NCI-H446 treated with DMSO at 0.1 percent for 48 hours (cell line): ENCODE measurements around the gene DUS1L.

ENCODE experiments used
- DNase-seq: peaks from one replicate; lab custom pipeline; 2025; lab: John Stamatoyannopoulos, UW

The DUS1L gene

DNA sequence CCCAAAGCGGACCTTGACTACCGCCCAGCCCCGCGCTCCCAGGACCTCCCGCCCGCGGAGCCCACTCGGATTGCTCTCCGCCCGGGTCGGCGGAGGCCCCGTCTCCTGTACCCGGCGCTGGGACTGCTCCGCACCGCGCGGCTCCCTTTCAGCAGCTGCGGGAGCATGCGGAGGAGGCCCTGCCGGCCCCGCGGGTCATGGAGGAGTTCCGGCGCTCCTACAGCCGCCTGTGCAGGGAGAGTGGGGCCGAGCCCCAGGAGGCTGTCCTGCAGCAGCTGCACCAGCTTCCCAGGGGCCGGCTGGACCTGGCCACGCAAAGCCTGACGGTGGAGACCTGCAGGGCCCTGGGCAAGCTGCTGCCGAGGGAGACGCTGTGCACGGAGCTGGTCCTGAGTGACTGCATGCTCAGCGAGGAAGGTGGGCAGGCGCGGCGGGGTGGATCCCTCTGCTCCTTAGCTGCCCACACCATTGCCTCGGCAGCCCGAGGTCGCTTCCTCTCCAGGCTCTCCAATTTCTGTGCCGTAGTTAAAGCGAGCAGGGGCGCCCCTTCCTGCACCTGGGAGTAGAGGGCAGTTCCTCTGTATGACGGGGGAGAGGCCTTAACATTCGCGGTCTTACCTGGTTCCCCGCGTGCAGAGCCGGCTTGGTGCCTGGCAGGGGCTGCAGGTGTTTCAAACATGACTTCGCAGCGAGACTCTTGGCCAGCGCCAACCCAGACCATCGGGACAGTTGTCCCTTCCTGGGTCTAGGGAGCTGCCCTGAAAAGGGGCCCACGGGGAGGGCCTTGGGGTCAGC is 42.0 kb downstream of the DUS1L start:
- DNase-seq: no peak

DNA sequence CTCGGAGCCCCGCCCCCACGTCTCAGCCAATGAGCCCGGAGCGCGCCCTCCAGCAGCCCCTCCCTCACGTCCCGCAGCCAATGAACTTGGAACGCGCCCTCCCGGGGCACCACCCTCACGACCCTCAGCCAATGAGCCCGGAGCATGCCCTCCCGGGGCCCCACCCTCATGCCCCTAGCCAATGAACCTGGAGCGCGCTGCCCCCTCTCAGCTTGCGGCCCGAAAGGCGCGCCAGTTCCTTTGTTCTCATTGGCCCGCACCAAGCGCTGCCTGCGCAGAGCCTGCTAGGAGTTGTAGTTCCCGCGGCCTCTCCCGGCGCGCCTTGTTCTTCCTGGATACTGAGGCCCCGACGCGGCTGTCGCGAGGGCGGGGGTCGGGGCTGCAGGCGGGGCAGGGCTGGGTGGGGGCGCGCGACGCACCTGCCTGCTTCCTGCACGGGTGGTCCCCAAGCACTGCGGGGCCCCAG is 42.6 kb downstream of the DUS1L start, which contains the start of gene LRRC45:
TSS of gene LRRC45 (plus strand) at position 325 of the 466 bp plus-strand sequence. CDS start 339 bp downstream, outside the sequence.
- peak; percentile 99 for DNase-seq

DNA sequence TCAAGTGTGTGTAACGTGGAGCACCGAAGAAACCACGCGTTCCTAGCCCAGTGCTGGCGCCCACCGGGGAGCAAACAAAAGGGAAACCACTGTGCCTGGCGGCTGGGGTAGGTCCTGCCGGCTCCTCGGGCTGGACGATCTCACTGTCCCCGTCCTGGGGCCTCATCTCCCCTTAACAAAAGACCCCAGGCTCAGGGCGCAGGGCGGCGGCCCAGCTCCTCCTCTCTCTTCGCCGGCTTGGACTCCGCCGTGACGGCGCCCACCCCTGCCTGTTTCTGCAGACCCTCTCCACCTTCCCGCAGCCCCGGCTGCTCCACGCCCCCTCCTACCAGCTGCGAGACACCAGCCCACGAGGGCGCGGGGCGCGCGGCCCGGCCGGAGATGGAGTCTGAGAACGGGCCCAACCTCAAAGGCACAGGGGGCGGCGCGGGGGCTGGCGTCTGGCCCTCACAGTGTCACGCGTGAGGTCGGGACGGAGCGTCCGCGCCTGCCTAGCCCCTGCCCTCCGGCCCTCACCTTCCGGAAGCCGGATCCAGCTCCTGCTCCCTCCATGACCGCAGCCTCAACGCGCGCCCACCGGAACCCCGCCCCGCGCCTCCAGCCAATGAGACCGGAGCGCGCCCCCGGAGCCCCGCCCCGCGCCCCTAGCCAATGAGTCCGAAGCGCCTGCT is 43.2 kb downstream of the DUS1L start, which contains the start of gene CENPX:
TSS of gene CENPX (minus strand) at position 569 of the 671 bp plus-strand sequence. CDS start at position 552, 17 bp downstream.
- DNase-seq: no peak

DNA sequence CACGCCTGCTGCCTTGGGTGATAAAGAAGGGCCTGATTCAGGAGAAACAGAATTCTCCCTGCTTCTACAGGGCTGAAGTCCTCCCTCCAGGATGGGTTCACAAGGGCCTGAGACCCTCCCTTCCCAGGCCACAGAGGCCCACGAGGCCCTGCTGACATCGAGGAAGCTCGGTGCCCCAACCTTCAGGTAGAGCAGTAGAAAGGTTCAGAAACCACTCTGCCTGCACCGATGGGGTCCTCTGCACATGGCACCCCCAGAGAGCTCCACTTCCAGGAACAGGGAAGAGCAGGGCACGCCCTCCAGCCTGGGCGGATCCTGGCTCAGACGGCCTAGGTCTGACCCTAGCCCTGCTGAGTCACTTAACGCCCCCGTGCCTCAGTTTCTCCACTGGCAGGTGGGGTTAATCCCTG is 43.7 kb downstream of the DUS1L start:
- no peak for DNase-seq

DNA sequence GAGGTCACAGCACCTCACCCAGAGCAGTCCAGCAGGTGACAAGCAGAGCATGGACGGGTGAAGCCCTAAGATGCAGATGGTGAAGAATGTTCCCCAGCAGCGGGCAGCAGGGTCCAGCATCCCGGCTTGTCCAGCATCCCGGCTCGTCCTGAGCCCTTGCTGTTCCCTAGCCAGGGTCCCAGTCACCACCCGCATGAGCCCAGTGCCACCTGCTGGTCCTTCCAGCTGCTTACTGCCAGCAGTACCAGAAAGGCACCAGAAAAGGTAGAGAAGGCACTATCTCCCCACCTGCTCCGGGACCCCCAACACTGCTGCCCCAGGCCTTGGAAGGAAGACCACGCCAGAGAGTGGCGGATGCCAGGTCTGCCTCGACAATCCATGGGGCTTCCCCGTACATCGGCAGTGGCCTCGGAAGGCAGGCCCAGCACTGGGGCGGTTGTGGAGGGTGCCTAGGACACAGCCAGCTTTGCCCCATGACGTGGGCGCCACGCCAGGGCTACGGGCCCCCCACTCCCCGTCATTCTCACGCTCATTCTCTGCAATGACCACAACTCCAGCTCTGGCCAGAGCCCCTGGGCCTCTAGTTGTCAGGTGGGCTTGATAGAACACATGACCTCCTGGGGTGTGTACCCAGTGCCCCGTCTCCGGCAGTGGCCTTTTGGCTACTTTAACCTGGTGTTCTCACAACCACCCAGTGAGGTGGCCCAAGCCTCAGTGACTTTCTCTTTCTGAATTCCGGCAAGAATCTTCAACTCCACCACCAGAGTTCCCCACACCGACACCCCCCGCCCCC is 44.3 kb downstream of the DUS1L start:
- no peak for DNase-seq

DNA sequence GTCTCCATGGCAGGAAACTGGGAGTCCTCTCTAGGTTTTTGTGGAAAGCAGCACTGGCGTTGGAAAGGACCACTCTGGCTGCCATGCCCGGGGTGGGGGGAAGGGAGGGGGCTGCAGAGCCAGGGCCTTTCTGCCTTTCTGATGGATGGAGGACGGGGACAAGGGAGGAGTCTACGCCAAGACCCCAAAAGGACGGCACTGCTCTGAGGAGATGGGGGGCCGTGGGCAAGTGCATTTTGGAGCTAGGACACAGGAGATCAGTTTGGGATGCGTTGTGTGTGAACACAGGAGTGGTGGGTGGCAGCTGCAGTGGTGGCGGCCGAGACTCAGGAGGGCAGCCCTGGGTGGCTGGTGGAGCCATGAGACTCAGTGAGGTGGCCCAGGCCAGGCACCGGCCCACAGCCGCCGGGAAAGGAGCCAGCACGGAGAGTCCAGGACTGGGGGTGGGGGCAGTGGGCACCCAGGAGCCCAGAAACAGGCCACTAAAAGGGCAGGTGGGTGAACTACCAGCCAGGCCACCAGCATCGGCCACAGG is 45.0 kb downstream of the DUS1L start:
- no peak for DNase-seq

DNA sequence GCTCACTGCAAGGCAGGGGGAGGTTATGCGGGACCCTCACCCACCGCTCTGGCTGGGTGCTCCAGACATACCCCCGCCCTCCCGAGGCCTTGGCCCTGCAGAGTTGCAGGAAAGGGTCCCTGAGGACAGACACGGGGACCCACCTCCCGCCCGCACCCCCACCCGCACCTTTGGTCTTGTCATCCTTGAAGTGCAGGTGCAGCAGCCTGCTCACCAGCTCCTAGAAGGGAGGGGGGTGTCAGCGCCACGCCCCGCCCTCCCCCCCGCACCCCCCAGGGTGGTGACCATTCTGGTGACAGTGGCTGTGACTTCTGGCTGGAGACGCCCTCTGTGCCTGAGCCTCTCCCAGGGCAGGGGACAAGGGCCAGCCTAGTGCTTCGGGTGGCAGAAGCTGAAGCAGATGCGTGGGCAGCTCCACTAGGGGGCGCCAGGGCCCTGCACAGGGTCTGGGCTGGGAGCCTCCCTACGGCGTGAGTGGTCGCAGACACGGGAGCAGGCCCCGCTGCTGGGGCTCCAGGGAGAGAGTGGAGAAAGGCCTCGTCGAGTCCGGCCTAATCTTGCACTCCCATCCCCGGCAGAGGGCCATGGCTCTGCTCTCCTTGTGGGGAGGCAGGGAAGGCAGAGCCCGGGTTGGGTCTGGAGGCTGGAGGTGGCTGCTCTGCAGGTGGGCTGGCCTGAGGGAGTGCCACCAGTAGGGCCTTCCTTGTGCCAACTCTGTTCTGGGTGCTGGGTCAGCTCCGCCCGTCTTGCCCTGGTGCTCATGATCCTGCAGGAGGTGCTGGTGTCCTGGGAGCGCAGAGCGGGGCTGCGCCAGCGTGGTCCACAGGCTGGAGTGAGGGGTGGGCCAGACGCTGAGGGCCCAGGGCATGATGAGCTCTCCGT is 45.7 kb downstream of the DUS1L start:
- no peak for DNase-seq

DNA sequence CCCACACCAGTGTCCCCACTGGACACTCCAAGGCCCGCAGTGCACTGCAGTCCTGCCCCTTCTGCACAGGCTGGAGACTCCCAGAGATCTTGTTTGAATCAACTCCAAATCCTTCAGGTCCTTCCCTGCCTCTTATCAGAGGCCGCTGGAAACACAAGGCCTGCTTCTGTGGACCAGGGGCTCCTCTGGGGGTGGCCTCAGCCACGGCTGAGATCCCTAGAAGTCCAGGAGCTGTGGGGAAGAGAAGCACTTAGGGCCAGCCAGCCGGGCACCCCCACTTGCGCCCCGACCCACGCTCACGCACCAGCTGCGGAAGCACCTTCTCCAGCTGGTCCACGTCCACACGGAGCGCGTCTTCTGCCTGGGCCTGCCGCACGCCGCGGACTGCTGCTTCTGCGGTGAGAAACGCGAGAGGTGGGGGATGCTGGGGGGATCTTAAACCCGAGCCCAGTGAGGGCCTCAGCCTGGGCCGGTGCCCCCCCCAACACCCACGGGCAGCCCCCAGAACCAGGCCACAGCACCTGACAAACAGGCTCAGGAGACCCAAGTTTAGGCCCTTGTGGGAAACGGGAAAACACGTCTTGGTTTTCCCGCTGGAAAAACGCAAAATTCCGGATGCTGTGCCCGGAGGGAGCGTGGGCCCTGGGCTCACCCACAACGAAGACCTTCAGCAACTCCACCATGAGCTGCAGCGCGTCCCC is 46.5 kb downstream of the DUS1L start:
- no peak for DNase-seq

DNA sequence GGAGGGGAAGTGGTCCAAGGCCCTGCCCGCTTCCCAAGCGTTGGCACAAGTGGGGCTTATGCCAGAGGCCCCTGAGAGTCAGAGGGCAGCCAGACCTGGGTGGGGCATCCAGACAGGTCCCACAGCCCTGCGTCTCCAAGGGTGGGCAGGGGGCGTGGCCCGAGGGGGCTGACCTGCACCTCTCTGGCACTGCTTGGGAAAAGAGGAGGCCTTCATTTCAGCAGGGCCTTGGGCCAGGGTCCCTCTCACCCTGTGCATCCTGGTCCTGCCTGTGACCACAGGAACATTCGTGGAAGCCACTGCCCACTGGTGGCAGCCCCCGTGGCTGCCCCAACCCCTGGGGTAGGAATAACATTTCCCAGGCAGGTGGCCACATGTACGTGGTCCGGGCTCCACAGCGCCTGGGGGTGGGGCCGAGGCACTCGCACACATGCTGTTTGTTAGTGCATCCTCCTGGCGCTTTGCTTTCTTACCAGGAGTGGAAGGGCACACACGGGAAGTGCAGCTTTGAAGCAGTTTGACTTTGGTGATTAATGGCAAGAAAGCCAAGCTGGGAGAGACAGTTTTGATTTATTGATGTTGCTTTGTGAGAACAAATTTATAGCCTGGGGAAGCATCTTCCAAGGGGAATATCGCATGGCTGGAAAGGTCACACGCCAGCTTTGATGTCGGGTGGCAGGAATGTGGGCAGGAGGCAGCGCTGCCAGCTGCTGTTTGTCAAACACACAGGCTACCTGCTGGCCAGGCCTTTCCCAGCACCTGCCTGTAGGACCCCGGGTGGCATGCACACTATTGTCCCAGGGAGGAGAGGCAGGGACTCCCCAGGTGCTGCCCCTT is 47.2 kb downstream of the DUS1L start:
- no peak for DNase-seq

DNA sequence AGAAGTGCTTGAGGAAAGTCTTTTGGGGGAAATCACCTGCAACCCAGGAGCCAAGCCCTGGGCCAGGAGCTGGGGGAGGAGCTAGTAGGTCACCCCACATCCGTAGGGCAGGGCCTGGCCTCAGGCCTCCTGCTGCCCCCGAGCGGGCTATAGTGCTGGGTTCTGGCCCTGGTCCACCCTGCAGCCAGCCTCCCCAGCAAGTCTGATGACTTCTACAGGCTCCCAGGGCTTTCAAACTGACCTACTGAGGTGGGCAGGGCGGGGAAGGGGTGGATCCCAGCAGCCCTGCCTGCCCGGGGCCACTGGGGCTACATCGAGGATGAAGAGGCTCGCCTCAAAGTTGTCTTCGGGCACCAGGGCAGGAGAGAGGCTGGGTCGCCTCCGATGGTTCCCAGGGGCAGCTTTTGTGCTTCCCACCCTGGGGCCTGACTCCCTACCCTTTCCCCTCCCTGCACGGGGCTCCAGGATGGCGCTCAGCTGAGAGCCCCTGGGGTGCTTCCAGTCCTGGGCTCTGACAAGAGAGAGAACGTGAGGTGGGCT is 47.9 kb downstream of the DUS1L start:
- DNase-seq: no peak

DNA sequence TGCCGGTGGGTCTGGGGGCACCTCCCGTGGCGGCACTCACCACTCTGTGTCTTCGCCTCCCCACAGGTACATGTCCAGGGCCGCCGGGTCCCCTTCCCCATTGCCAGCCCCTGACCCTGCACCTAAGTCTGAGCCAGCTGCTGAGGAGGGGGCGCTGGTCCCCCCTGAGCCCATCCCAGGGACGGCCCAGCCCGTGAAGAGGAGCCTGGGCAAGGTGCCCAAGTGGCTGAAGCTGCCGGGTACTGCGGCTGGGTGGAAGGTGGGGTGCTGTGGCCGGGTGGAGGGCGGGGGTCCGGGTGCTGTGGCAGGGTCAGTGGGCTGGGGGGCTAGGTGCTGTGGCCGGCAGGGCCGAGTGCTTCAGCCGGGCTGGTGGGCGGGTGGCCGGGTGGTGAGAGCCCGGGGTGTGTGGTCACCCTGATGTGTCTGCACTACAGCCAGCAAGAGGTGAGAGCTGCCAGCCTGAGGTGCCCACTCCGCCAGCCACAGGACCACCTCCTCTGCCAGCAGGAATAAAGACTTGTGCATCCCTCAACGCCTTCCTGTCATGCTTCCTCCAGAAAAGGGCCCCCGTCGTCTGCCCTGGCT is 48.6 kb downstream of the DUS1L start:
- DNase-seq: no peak

DNA sequence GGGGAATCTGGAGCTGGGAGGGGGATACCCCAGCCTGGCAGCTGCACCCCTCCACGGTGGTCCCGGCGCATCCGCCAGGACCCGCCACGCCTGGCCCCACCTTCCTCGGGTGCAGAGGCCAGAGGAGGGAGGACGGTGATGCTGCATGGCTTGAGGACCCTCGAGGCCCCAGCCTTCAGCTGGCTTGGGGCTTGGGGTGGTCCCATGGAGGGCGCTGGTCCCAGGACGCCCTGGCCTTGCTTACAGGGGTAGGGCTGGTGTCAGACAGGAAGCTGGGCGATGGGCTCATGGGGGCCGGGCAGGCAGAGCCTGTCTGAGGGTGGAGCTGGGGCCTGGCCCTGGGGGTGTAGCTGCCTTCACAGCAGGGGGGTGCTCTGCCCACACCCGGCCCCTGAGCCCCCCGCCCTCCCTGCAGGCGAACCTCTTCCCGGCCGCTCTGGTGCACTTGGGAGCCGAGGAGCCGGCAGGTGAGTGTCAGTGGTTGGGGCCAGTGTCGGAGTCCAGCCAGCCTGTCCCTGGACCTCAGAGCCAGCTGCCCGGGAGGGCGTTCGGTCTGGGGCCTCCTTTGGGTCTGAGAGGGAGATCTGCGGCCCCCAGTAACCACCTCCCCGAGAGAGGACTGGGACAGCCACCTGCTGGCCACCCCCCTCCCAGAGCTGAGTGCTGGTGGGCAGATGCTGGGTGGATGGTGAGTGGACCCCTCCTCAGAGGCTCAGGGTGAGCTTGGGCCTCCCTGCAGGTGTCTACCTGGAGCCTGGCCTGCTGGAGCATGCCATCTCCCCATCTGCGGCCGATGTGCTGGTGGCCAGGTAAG is 49.3 kb downstream of the DUS1L start:
- no peak for DNase-seq

DNA sequence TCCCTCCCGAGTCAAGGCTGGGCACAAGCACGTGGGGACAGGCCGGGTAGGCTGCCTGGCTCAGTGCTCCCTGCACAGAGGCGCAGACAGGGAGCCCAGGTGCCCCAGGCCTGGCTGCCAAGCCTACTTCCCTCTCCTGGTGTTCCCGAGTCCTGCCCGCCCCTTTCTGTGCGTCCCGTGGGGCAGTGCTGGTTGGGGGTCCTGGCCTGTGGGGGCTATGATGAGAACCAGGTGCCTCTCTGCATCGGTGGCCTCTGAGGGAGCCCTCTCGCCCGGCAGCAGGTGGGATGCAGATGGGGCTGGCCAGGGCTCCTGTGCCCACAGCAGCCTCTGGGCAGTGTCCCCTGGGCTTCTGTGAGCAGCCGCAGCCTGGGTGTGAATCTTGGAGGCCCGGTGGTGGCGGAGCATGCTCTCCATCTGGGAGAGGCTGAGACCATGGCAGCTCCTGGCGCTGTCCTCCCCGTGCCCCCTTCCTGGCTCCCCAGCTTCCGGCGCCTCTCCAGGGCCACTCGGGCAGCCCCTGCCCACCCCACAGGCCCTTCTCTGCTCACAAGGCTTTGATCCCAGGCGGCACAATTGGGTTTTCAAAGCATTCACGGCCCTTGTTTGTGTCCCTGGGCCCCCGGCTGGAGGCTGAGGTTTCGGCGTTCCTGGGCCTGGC is 50.2 kb downstream of the DUS1L start:
- no peak for DNase-seq

DNA sequence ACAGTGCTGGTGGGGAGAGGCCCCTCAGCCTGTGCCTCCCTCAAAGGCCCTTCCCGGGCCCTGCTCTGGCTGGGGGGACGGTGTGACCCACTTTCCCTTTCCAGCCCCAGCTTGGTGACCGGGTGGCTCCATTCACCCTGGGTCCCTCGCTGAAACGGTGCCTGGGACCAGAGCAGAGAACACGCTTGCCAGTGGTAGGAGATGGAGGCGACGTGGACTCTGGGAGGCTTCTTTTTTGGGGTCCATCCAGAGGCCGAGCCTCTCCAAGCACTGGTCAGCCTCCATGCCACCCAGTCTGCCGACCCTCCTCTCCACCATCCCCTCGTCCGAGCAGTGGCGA is 50.7 kb downstream of the DUS1L start:
- no peak for DNase-seq

DNA sequence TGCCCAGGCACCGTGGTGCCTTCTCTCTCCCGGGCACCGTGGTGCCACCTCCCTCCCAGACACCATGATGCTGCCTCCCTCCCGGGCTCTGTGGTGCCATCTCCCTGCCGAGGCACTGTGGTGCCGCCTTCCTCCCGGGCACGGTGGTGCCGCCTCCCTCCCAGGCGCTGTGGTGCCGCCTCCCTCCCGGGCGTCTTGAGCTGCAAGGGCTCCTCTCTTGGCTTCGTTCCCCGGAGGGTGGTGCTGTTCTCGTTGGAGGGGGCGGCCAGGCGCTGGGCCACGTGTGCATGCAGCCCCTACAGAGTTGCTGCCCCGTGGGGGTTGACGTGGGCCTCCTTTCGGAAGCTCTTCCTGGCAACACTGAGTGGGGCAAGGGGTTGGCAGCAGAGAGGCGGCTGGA is 51.2 kb downstream of the DUS1L start:
- DNase-seq: no peak

DNA sequence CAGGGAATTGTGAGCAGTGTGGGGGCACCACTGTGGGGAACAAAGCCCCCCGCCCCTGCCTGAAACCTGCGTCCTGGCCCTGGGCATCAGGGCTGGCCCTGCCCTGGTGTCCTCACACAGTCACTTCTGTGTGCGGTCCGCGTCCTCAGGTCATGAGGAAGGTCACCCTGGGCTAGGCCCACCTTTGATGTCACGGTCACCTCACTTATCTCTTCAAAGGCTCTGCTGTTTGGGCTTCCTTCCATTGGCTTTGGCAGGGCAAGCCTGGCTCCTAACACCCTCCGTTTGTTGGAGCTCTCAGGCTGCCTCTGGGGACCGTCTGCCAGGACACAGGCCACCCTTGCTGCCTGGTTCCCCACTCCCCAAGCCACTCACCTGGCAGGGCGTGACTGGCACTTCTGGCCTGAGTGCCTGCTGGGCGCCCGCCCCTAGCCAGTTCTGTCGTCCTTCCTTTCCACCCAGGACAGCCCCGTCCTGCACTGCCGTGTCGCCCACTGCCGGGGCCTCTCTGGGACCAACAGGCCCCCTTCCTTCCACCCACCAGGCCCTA is 51.8 kb downstream of the DUS1L start:
- no peak for DNase-seq

DNA sequence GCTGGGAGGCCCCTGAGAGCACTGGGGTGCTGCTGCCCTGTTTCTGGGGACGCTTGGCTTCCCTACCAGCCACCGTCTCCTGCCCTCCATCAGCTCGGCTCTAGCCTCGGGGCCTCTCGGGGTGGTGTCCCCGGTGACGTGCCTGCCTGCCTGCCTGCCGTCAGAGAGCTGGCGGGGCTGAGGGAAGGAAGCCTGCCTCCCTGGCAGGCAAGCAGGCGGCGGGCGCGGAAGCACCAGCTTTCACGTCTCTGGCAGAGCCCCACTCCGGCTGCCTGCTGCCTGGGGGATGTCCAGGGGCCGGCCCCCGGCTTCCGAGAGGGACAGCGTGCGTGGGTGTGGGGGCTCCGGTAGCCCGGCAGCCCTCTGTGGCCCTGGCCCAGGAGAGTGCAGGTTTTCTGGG is 52.3 kb downstream of the DUS1L start:
- DNase-seq: no peak
